Heart left ventricle (tissue), 16 donors: ENCODE data around the gene HBEGF. TPM values are rescaled to one million over a fixed set of nuclear protein-coding genes. Genes with fewer than 3 reads are reported as not detected.

Experiments used
- ATAC-seq, 4 donors: fragments of 200-7000 bp; cut with Tn5 transposase; one replicate each; pipeline ENCODE4 v1.9.1; 2020 to 2022; ENCODE audit warnings: moderate library complexity in 4 of 4, mild to moderate bottlenecking in 3 of 4, moderate number of reproducible peaks in 1 of 4
- DNase-seq, 5 donors: peaks; one replicate each; pipeline ENCODE4 v3.0.0-alpha.2; 2020
- H3K27ac ChIP-seq, 12 donors: fragments of 200-600 bp; sonication (generic) in 4 of 12; one replicate each; pipeline versions ENCODE4 v1.5.0 to v1.8.0; 2016 to 2022; ENCODE audit warnings: mild to moderate bottlenecking in 2 of 12
- H3K27me3 ChIP-seq, 9 donors: fragments of 200-600 bp; sonication (generic) in 2 of 9; one replicate each; pipeline versions ENCODE4 v1.5.1 to v1.8.0; 2016 to 2022; ENCODE audit warnings: mild to moderate bottlenecking in 3 of 9
- H3K36me3 ChIP-seq, 9 donors: fragments of 200-600 bp; sonication (generic) in 2 of 9; one replicate each; pipeline versions ENCODE4 v1.5.0 to v1.8.0; 2018 to 2022; ENCODE audit warnings: mild to moderate bottlenecking in 2 of 9
- H3K4me1 ChIP-seq, 12 donors: fragments of 200-600 bp; sonication (generic) in 4 of 12; one replicate each; pipeline versions ENCODE4 v1.5.0 to v1.8.0; 2016 to 2022; ENCODE audit warnings: mild to moderate bottlenecking in 3 of 12
- H3K4me3 ChIP-seq, 12 donors: fragments of 200-600 bp; sonication (generic) in 4 of 12; one replicate each; pipeline versions ENCODE4 v1.5.0 to v1.8.0; 2017 to 2022; ENCODE audit warnings: mild to moderate bottlenecking in 9 of 12, moderate library complexity in 4 of 12
- H3K9me3 ChIP-seq, 12 donors: fragments of 200-600 bp; sonication (generic) in 4 of 12; one replicate each; pipeline versions ENCODE4 v1.5.0 to v1.8.0; 2016 to 2022; ENCODE audit warnings: mild to moderate bottlenecking in 1 of 12
- POLR2A ChIP-seq, 2 donors: fragments of 450-650 bp; IDR thresholded peaks; one replicate each; pipeline ENCODE4 v1.6.1; 2017; ENCODE audit warnings: antibody characterized with exemption in 2 of 2, mild to moderate bottlenecking in 2 of 2, moderate library complexity in 2 of 2
- WGBS, 4 donors: extraction: QIAGEN DNeasy Blood & Tissue Kit in 2 of 4; methylation state at CpG; one replicate each; pipeline versions ENCODE4 v1.1.5 to v1.1.7; 2013 to 2018; 5-methylcytosine and 5-hydroxymethylcytosine counted together
- intact Hi-C, 10 donors: fragments of 100-400 bp; cut with DNase I; formaldehyde crosslinking; loops; one replicate each; pipeline versions ENCODE4 v1.11.1 to v1.14.2; 2022
- polyA plus RNA-seq, 2 donors: library from polyadenylated mRNA; stranded (reverse); fragments of 200-250 nt; gene quantifications; one replicate each; pipeline ENCODE4 v1.2.3, GENCODE V29; 2013
- total RNA-seq, 9 donors: library from RNA; depleted of rRNA in 2 of 9; stranded (reverse); fragments of >200 nt in 2 of 9; fragmentation: NEBNext Ultra II Directional in 3 of 9; extraction: Animal tissue kit (Norgen Biotek cat#: 25700) in 3 of 9; gene quantifications; one replicate each; pipeline versions ENCODE4 v1.1.0 to v1.2.4, GENCODE V29; 2016 to 2023
- TF ChIP-seq, protein P1 (sequence below), 12 donors: fragments of 200-600 bp; sonication (generic) in 4 of 12; IDR thresholded peaks; one replicate each; pipeline versions ENCODE4 v1.5.0 to v1.8.0; 2018 to 2022; ENCODE audit warnings: antibody characterized with exemption in 12 of 12, mild to moderate bottlenecking in 5 of 12
- donor health status: ischemic (EF 13 %, LVEDD 7.1; RV severe dilation, severe dysfunction).
- donor health status: healthy with polysubstance abuse.
- donor health status: DM: no; HTN: yes; CAD: no.
- donor health status: DM: no; HTN: no; CAD: no.
- donor health status: ischemic (EF 25% LVEDD 6.9; RV normal size, moderate dysfunction).
- donor health status: ischemic (EF 25% LVEDD 5.7; RV mildly dilated, moderate dysfunction).
- donor health status: healthy.
- donor health status: DM: yes; HTN: yes; CAD: no.
- donor health status: ischemic (EF 35%, LVEDD 5.7; RV mildly dilated, moderate dysfunction).
- donor health status: nonischemic (EF 11% LVEDD 7.7; RV severe dilation, severe dysfunction).
- donor health status: DM: yes; HTN: yes; CAD: no.
- donor health status: PGD.
- donor health status: ischemic (EF 29% LVEDD 5.4; RV normal size, mild dysfunction).
- donor health status: nonischemic (EF 23%, LVEDD 6.1; RV moderate dilation, normal function).

The HBEGF gene
- total and polyA plus RNA-seq, 11 donors, result 18.2 to 60.1 (median 34.9) TPM

- Histone ChIP-seq H3K9me3 (no peaks in the 10 kb centered on the region), H3K36me3 (peaks cover 0 to 24% (median 19%) of the 10 kb centered on the region in 9 donors), H3K4me3 (peak within 1 kb of the TSS; percentile 57 to 97 (median 80)), H3K27ac (peak within 1 kb of the TSS; percentile 51 to 94 (median 87)), H3K4me1 (peaks cover 3 to 39% (median 26%) of the 10 kb centered on the region in 12 donors), H3K27me3 (no peaks in the 10 kb centered on the region)
- peak; percentile 93 to 97 (median 95) for DNase-seq
- TF ChIP-seq POLR2A (IDR thresholded peaks at IDR 0.05), result no peak
- TF ChIP-seq, protein P1, sequence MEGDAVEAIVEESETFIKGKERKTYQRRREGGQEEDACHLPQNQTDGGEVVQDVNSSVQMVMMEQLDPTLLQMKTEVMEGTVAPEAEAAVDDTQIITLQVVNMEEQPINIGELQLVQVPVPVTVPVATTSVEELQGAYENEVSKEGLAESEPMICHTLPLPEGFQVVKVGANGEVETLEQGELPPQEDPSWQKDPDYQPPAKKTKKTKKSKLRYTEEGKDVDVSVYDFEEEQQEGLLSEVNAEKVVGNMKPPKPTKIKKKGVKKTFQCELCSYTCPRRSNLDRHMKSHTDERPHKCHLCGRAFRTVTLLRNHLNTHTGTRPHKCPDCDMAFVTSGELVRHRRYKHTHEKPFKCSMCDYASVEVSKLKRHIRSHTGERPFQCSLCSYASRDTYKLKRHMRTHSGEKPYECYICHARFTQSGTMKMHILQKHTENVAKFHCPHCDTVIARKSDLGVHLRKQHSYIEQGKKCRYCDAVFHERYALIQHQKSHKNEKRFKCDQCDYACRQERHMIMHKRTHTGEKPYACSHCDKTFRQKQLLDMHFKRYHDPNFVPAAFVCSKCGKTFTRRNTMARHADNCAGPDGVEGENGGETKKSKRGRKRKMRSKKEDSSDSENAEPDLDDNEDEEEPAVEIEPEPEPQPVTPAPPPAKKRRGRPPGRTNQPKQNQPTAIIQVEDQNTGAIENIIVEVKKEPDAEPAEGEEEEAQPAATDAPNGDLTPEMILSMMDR (IDR thresholded peaks at IDR 0.05), result no peak
- peak; percentile 98 to 99 (median 99) for ATAC-seq
- intact Hi-C loops, result loop anchor here in 7 of 10 donors (5.0 to 10.0 kb wide), 5 partner anchors 34 to 48 kb away; partner anchors contain the start of gene HBEGF (in 3 of the 7)
- 1% methylated on average over 26 to 30 of the region's 30 CpGs for WGBS, 4 donors
Observed at GRCh38 chr5:140302786-140303639, 43.4 kb downstream of the HBEGF start, which contains the start of gene PFDN1. Gene PFDN1 (minus strand): TSS chr5:140303101. CDS start chr5:140303073, 28 bp downstream.

GRCh38 chr5:140301136-140301535 is 45.3 kb downstream of the HBEGF start:
- H3K27ac ChIP-seq, result peak overlapping the region in 2 of 12 donors; percentile 91 to 94
- DNase-seq (no peak), ATAC-seq (no peak)
- intact Hi-C loops, result loop anchor here in 7 of 10 donors (5.0 to 10.0 kb wide), 5 partner anchors 34 to 46 kb away; partner anchors contain the start of gene HBEGF (in 3 of the 7)
- H3K27me3 ChIP-seq, result no peaks in the 10 kb centered on the region
- peaks cover 3 to 56% (median 41%) of the 10 kb centered on the region in 12 donors for H3K4me1 ChIP-seq
- H3K9me3 ChIP-seq, result no peaks in the 10 kb centered on the region
- H3K36me3 ChIP-seq, result peaks cover 0 to 28% (median 19%) of the 10 kb centered on the region in 9 donors
- H3K4me3 ChIP-seq, result peak overlapping the region in 3 of 12 donors; percentile 2 to 87 (median 76)
- TF ChIP-seq, protein P1 (IDR thresholded peaks at IDR 0.05), result no peak
- TF ChIP-seq POLR2A (IDR thresholded peaks at IDR 0.05), result no peak
- 44 to 63% (median 52%) methylated on average over 1 of the region's 1 CpG for WGBS, 4 donors

DNA sequence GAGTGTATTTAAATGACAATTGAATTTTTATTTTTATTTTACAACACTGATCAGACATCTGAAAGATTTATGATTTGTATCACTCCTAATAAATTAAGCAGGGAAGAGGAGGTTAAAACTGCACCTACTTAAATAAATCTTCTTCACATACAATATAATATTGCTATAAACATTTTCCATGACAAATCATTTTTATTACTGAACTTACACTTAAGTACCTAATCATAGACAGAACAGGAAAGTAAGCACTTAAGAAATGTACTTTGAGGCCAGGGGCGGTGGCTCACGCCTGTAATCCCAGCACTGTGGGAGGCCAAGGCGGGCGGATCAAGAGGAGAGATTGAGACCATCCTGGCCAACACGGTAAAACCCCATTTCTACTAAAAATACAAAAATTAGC is 47.3 kb downstream of the HBEGF start:
- Histone ChIP-seq H3K4me3 (no peak overlapping the region), H3K9me3 (no peaks in the 10 kb centered on the region), H3K4me1 (peaks cover 13 to 77% (median 61%) of the 10 kb centered on the region in 12 donors), H3K27me3 (no peaks in the 10 kb centered on the region), H3K36me3 (peaks cover 0 to 28% (median 19%) of the 10 kb centered on the region in 9 donors), H3K27ac (peak overlapping the region in 6 of 12 donors; percentile 23 to 84 (median 74))
- 91 to 98% (median 91%) methylated on average over 5 of the region's 5 CpGs for WGBS, 4 donors
- DNase-seq, result no peak
- intact Hi-C loops, result loop anchor here in 5 of 10 donors (5.0 kb wide), 3 partner anchors 37 to 52 kb away; no protein-coding TSS in a partner anchor
- no peak for ATAC-seq
- TF ChIP-seq, protein P1 (IDR thresholded peaks at IDR 0.05), result no peak
- TF ChIP-seq POLR2A (IDR thresholded peaks at IDR 0.05), result no peak

DNA sequence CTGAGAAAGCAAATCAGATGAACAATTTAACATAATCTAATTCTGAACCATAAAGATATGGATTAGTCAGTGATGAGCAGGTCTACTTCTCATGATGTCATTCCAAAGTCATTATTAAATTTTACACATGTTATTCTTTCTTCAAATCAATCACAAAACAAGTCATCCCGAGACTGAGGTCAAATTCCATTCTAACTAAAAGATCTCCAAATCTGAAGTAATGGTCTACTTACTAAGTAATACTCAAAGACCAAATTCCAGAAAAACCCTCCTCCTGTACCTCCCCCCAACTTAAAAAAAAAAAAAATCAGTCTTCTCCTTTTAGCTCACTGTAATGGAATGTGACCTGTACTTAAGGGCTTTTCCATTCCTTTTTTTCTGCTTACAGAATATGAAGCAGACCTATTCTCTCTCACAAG is 48.2 kb downstream of the HBEGF start:
- intact Hi-C loops, result loop anchor here in 5 of 10 donors (5.0 kb wide), 3 partner anchors 36 to 51 kb away; no protein-coding TSS in a partner anchor
- H3K27ac ChIP-seq, result peak overlapping the region in 10 of 12 donors; percentile 21 to 84 (median 63)

More for the DNA sequence above, 48.2 kb downstream of the HBEGF start:
- DNase-seq (no peak), ATAC-seq (no peak)
- H3K27me3 ChIP-seq, result no peaks in the 10 kb centered on the region
- TF ChIP-seq POLR2A (IDR thresholded peaks at IDR 0.05), result no peak
- TF ChIP-seq, protein P1 (IDR thresholded peaks at IDR 0.05), result no peak
- H3K4me1 ChIP-seq, result peaks cover 13 to 81% (median 67%) of the 10 kb centered on the region in 12 donors
- H3K36me3 ChIP-seq, result peaks cover 0 to 28% (median 19%) of the 10 kb centered on the region in 9 donors
- 43 to 60% (median 51%) methylated on average over 1 of the region's 1 CpG for WGBS, 4 donors
- H3K9me3 ChIP-seq, result no peaks in the 10 kb centered on the region
- no peak overlapping the region for H3K4me3 ChIP-seq
